HG02885 (cell line): ENCODE data around the gene ARHGAP6.
"Not testable (repeated sequence)": the region's sequence is repeated elsewhere in the genome, so short reads cannot be mapped to it uniquely, and the experiment has no call there.

Source experiments
- ATAC-seq: cut with Tn5 transposase; IDR thresholded peaks from one replicate; pipeline ENCODE4 v1.9.1; 2021; ENCODE audit warnings: mild to moderate bottlenecking; ENCODE audit not compliant: unreplicated experiment, poor library complexity

Gene ARHGAP6

GRCh38 chrX:11647138-11647537 is 18.6 kb downstream of the ARHGAP6 start:
- no peak for ATAC-seq

- no peak for ATAC-seq
These were observed 24.2 kb downstream of the ARHGAP6 start for GRCh38 chrX:11641349-11642065.

GRCh38 chrX:11640089-11640488 is 25.6 kb downstream of the ARHGAP6 start:
- ATAC-seq, result no peak

GRCh38 chrX:11632732-11633131 is 33.0 kb downstream of the ARHGAP6 start:
- ATAC-seq, result no peak

- ATAC-seq, result peak; percentile 81
These were observed 36.0 kb downstream of the ARHGAP6 start for GRCh38 chrX:11629593-11630211.

GRCh38 chrX:11628399-11628798 is 37.3 kb downstream of the ARHGAP6 start:
- ATAC-seq, result peak; percentile 57

GRCh38 chrX:11626351-11626750 is 39.4 kb downstream of the ARHGAP6 start:
- no peak for ATAC-seq

GRCh38 chrX:11619441-11619840 is 46.3 kb downstream of the ARHGAP6 start:
- ATAC-seq, result no peak

- ATAC-seq, result not testable (repeated sequence)
These were observed 51.5 kb downstream of the ARHGAP6 start for GRCh38 chrX:11614253-11614652.

- ATAC-seq, result peak; percentile 50
These were observed 53.8 kb downstream of the ARHGAP6 start for GRCh38 chrX:11611965-11612364.

- no peak for ATAC-seq
These were observed 54.6 kb downstream of the ARHGAP6 start for GRCh38 chrX:11611161-11611560.

GRCh38 chrX:11609109-11609508 is 56.6 kb downstream of the ARHGAP6 start:
- ATAC-seq, result peak; percentile 71

- no peak for ATAC-seq
These were observed 59.3 kb downstream of the ARHGAP6 start for GRCh38 chrX:11606408-11606807.

- no peak for ATAC-seq
These were observed 65.1 kb downstream of the ARHGAP6 start for GRCh38 chrX:11600578-11600977.

GRCh38 chrX:11597479-11597878 is 68.2 kb downstream of the ARHGAP6 start:
- no peak for ATAC-seq

GRCh38 chrX:11591723-11592346 is 73.9 kb downstream of the ARHGAP6 start:
- ATAC-seq, result no peak

GRCh38 chrX:11589641-11590040 is 76.1 kb downstream of the ARHGAP6 start:
- no peak for ATAC-seq

GRCh38 chrX:11588097-11588496 is 77.6 kb downstream of the ARHGAP6 start:
- no peak for ATAC-seq

GRCh38 chrX:11585174-11585573 is 80.5 kb downstream of the ARHGAP6 start:
- ATAC-seq, result no peak

GRCh38 chrX:11580789-11581188 is 84.9 kb downstream of the ARHGAP6 start:
- no peak for ATAC-seq
